OCI-M1 (cell line): ENCODE measurements around the gene FBXO41.

ENCODE experiments used
- DNase-seq: peaks from one replicate; lab custom pipeline; 2025; lab: John Stamatoyannopoulos, UW

FBXO41 gene

GRCh38 chr2:73284296-73285158, at the start of gene FBXO41:
Gene FBXO41, minus strand, starts transcription at chr2:73284478. Its CDS starts 14,848 bp downstream, at chr2:73269630.
- DNase-seq = peak; percentile 67

- DNase-seq = no peak
Observed at GRCh38 chr2:73334045-73334444, 49.8 kb upstream of the FBXO41 start.

GRCh38 chr2:73333564-73333963, 49.3 kb upstream of the FBXO41 start:
- DNase-seq = no peak

- DNase-seq = no peak
Observed at GRCh38 chr2:73324126-73324725, 39.9 kb upstream of the FBXO41 start.

- no peak for DNase-seq
Observed at GRCh38 chr2:73323551-73323950, 39.3 kb upstream of the FBXO41 start.

- DNase-seq = no peak
Observed at GRCh38 chr2:73314441-73314840, 30.2 kb upstream of the FBXO41 start.

GRCh38 chr2:73307720-73308119, 23.4 kb upstream of the FBXO41 start:
- no peak for DNase-seq

- DNase-seq = no peak
Observed at GRCh38 chr2:73301636-73302035, 17.4 kb upstream of the FBXO41 start.

- DNase-seq = no peak
Observed at GRCh38 chr2:73300926-73301325, 16.6 kb upstream of the FBXO41 start.

- DNase-seq = no peak
Observed at GRCh38 chr2:73297586-73297985, 13.3 kb upstream of the FBXO41 start.

GRCh38 chr2:73297151-73297559, 12.9 kb upstream of the FBXO41 start:
- DNase-seq = no peak

GRCh38 chr2:73295751-73296400, 11.6 kb upstream of the FBXO41 start:
- no peak for DNase-seq

GRCh38 chr2:73294239-73294638, 10.0 kb upstream of the FBXO41 start:
- DNase-seq = no peak

- DNase-seq = peak; percentile 75
Observed at GRCh38 chr2:73293534-73294171, 9.4 kb upstream of the FBXO41 start, which contains the start of gene EGR4. Gene EGR4, minus strand, starts transcription at chr2:73293548. Its CDS starts 231 bp downstream, at chr2:73293317.

GRCh38 chr2:73292906-73293533, 8.7 kb upstream of the FBXO41 start:
- no peak for DNase-seq

- no peak for DNase-seq
Observed at GRCh38 chr2:73292316-73292905, 8.1 kb upstream of the FBXO41 start.

GRCh38 chr2:73291461-73292315, 7.4 kb upstream of the FBXO41 start:
- DNase-seq = no peak

GRCh38 chr2:73291093-73291460, 6.8 kb upstream of the FBXO41 start:
- DNase-seq = peak; percentile 65

- DNase-seq = peak; percentile 53
Observed at GRCh38 chr2:73290049-73290839, 6.0 kb upstream of the FBXO41 start.

GRCh38 chr2:73289304-73289703, 5.0 kb upstream of the FBXO41 start:
- no peak for DNase-seq
